Measurements from ENCODE around the gene TMEM121B.
"Not testable (repeated sequence)": the region's sequence is repeated elsewhere in the genome, so short reads cannot be mapped to it uniquely, and the experiment has no call there.

Gene TMEM121B

DNA sequence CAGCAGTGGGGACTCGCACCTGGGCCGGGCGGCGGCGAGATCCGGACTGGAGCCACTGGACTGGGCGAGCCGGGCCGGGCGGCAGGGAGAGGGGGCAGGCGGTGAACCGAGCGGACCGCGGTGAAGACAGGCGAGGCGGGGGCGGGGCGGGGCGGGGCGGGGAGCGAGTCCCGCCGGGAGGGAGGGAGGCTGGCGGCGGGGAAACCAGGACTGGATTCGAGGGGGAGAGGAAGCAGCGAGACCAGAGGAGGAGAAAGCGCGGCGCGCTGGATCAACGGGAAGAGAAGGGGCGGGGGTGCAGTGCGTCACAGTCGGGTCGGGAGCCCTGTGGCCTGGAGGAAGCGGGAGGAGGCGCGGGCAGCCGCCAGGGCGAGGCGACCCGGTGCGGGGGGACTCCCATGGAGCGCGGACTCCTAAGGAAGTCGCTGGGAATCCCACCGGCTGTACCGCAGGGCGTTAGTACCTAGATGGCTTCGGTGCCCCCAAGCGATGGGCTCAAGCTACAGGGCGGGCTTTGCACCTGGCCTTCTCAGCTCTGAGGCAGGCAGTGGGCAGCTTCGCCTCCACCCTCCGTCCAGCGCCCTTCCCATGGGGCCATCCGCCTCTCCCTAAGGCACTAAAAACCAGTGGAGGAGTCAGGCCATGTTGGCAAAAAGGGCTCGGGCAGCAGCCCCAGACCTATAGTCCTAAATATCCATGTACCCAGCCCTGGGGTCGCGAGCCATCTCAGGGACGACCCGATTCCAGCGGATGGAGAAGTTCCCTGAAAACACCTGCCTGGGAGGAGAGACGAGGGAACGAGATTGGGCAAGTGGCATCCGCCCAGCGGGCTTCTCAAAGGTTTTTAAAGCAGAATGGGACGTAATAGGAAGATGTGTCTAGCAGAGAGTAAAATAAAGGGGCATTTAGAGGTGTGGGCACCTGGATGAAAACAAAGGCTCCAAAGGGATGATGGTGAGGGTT lies at the start of gene TMEM121B:
TSS of gene TMEM121B (minus strand) at position 128 of the 963 bp plus-strand sequence. CDS start 233 bp downstream, outside the sequence.
- peak; percentile 95 for DNase-seq

DNA sequence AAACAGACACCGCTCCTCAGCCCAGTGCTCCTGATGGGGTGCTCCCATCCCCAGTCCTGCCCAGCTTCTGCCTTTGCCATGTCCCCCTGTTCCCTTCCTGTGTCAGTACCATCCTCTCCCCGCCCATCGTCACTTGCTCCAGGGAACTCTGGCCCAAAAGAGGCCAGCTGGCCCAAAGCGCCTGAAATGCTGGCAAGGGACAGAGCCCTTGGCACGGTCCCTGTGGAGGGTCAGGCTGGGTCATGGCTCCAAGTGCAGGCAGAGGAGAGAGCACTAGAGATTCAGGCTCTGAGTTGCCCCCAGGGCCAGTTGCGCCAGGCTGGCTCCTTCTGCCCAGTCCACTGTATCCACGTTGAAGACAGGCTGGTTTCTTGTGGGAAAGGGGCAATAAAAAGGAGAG lies 46.3 kb upstream of the TMEM121B start:
- no peak for DNase-seq

DNA sequence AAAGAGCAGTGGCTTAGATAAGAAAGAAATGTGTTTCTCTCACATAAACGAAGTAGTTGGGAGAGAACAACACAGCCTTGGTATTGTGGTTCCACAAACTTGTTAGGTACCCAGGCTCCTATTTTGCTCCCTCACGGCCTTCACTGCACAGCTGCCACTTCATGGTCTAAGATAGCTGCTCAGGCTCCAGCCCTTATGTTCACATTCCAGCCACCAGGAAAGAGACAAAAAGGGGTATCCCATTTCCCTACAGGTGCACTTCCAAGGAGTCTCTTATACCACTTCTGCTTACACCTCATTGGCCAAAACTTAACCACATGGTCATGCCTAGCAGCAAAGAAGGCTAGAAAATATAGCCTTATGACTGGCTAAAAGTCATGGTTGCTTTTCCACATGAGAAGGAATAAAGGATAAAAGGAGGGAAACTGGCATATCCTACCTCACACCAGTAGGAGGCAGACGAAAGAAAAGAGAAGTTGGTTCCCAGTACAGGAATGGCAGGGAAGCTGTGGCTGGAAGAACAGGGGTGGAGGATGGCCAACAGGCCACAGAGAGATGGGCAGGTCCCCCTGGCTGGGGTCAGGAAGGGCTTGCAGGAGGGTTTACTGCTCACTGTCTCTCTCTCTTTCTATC lies 43.3 kb upstream of the TMEM121B start:
- no peak for DNase-seq

DNA sequence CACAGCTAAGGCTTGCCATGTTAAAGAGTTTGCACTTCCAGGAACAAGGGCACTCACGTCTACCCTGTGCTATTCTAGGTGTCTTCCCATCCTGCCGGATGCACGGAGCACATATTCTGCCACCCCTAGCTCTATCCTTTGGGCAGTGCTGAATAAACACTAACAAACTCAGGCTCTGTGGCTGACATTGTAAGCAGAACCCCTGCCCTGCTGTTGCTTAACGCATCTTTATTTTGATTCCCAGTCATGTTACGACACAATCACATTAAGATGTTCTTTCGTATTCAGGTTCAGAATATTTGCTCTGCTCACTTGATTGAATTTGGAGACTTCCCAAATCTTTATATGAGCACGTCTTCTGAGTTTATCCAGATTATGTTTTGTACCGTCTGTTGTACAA lies 41.6 kb upstream of the TMEM121B start:
- DNase-seq, result no peak

DNA sequence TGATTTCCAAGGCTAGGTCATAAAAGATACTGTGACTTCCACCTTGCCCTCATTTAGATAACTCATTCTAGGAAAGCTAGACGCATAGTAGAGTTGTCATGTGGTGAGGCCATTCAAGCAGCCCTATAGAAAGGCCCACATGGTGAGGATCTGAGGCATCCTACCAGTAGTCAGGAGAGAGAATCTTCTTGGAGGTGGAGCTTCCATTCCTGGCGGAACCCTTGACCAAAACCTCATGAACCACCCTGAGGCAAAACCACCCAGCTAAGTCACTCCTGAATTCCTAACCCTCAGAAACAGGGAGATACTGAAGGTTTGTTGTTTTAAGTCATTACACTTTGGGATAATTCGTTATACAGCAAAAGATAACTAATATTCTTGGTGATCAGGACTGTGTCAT lies 40.8 kb upstream of the TMEM121B start:
- DNase-seq, result no peak

DNA sequence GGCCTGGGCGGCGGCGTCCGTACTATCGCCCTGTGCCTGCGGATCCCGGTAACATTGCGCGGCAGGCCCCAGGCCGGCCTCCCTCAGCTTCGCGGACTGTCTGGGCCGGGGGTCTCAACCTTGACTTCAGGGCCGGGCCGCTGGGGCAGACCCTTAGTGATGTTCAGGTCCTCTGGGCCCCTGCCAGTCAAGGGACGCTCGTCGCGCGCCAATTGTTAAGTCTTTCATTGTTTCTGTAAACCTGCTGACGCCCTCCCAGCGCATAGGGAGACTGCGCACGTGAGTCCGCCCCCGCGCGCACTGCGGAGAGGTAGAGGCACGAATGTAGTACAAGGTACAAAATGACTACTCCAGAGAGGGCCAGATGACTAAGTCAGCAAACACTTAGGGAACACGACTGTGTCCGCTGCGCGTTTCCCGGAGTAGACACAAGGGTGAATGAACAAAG lies 38.4 kb upstream of the TMEM121B start:
- DNase-seq, result no peak

DNA sequence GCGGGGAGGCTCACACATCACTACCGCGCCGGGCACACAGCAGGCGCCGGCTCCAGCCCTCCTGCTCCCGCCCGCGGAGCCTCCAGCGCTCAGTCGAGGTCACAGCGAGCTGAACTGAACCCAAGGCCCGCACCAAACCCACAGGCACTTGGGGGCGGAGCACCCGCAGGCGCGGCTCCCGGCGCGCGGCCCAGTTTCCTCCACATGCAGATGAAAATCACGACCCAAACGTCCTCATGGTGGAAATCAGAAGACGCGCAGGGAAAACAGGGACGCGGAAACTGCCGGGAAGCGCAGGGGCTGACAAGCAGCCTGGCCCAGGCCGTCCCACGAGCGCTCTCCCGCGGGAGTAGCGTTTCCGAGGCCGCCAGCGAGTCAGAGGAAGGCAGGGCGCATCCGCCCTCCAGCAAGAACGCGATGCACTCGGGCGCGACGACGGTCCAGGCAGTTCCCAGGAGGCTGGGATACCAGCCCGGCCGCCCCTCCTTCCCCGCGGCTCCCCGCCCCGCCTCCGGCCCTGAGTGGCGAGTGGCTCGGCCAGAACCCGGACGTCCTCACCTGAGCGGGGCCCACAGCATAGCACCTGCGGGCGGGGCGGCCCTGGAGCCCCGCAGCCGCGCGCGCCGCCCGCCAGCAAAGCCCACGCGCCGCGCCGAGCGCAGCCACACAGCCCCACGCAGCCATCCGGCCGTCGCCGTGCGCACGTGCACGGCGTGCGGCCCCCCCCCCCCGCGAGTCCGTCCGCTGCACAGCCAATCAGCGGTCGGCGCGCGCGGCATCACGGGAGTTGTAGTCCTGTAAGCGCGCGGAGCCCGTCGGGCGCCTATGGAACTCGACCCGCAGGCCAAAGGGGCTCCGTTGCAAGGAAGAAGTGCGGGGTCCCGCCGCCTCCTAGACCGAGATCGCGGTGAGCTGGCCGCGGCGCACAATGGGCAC lies 37.7 kb upstream of the TMEM121B start, which contains the start of gene HDHD5:
TSS of gene HDHD5 (minus strand) at position 710 of the 936 bp plus-strand sequence. CDS start at position 684, 26 bp downstream.
- peak; percentile 96 for DNase-seq

DNA sequence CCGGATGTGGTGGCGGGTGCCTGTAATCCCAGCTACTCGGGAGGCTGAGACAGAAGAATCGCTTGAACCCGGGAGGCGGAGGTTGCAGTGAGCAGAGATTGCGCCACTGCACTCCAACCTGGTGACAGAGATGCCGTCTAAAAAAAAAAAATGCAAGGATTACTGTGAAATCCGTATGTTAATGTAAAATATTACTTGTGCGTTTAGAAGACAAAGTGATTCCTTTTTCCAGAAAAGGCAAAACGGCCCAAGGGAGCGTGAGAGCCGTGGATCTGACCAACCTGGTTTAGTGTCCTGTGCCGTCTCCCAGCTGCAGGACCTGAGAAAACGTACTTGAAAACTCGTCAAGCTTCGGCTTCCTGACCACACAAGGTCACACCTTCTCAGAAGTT lies 37.0 kb upstream of the TMEM121B start:
- DNase-seq, result no peak

DNA sequence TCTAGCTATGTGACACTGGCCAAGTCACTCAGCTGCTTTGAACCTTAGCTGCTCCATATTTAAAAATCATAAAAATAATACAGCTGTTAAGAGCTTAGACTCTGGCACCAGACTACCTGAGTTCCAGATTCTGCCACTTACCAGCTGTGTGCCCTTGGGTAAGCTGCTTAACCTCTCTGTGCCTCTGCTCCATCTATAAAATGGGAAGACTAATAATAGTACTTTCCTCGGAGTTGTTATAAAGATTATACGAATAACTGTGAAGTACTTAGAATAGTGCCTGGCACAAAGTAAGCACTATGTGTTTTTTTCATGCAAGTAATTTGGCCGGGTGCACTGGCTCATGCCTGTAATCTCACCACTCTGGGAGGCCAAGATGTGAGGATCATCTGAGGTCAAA lies 36.6 kb upstream of the TMEM121B start:
- no peak for DNase-seq

DNA sequence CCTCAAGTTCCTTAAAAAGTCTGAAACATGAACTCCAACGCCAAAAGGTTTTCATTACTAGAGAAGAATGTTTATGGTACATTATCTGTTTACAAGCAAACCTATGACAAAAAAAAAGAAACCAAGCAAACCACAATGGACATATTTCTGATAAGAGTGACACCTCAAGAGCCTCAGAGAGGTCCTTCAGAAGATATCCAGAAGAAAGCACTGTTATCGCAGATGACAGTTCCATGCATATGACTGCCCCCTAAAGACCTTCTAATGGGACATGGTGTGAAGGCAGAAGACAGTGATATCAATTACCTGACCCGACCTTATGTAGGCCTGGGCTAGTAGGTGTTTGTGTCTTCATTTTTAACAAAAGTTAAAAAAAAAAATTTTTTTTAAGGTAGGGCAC lies 34.8 kb upstream of the TMEM121B start:
- DNase-seq, result no peak

DNA sequence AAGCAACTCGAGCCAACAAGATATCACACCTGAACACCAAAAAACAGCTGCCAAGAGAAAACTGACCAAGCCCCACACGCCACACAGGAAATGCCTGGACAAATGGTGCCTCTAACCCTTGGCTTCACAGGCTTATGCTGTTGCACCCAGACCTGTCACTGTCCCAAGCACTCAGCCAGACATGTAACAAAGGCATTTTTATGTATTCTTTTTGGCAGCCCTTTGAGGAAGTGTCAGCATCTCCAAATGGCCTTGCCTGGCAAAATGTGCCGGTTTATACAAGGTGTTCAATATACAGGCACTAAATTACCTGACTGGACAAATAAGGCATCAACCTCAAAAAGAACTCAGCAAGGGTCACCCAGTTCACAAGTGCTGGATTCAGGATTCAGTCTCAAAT lies 31.8 kb upstream of the TMEM121B start:
- no peak for DNase-seq

DNA sequence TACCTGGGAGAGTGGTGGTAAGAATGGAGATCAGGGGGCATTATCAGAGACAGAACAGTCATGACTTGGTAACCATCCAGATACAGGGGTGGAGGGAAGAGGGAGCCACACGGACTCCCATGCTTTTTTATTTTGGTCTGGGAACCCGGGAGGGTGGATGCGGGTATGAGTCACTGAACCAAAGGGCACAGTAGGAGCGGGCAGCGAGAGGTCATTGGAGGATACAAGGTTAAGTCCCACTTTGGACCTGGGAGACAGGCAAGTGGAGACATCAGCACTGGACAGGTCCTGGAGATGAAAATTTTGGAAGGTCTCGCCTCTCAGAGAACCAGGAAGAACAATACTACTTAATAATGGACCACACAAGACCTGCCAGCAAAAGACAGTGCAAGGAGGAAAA lies 31.2 kb upstream of the TMEM121B start:
- no peak for DNase-seq

DNA sequence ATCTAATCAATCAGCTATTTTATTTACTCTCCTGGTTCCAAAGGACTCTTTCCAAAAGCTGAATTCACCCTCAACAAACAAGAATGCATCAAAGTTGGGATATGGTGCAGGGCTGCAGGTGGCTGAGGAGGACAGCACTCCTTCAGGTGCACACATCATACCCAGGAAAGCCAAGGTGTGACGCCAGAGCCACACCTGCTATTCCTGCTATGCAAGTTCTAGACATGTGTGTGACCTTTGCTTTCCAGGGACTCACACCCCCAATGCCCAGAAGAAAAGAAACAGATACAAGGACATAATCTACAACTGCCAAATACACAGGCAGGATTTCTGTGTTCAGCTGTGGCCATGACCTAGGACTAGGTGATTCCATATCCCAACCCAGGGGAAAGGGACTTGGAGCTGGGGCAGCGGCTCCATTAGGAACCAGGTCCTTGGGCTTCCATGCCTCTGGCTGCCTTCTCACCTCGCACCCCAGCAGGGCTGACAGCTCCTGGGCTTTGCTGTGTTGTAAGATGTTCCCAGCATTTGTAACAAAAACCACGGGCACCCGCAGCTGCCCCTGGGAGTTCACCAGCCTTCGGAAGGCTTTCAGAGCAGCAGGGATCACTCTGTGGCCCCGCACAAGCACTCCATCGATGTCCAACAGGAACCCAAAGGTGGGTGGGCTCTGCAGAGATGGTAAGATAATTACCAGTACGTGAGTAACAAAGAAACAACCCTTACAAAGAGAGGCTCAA lies 28.1 kb upstream of the TMEM121B start:
- DNase-seq, result no peak

DNA sequence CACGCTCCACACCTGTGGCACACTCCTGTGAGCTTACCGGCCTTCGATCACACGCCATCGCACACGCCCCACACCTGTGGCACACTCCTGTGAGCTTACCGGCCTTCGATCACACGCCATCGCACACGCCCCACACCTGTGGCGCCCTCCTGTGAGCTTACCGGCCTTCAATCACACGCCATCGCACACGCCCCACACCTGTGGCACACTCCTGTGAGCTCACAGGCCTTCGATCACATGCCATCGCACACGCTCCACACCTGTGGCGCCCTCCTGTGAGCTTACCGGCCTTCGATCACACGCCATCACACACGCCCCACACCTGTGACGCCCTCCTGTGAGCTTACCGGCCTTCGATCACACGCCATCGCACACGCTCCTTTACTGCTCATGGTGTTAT lies 26.3 kb upstream of the TMEM121B start:
- not testable (repeated sequence) for DNase-seq

DNA sequence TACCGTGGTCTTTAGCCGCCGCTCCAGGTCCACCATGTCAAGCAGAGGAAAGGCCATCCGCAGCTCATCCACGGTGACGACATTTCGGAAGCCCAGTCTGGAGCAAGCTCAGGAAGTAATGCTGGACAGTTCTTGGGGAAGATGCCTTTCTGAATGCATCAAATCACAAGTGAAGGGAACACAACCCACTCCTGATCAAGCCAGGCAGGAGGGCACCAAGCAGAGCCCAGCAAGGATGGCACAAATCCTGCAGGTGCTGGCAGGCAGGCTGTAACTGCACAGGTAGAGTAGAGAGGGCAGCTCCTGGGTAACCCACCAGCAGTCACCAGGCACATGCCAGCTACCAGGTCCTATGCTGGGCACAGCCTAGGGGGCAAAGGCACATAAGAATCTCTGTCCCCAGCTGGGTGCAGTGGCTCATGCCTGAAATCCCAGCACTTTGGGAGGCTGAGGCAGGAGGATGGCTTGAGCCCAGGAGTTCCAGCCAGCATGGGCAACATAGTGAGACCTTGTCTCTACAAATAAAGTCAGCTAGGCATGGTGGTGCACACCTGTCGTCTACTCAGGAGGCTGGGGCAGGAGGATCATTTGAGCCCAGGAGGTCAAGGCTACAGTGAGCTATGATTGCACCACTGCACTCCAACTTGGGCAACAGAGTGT lies 24.0 kb upstream of the TMEM121B start:
- no peak for DNase-seq

DNA sequence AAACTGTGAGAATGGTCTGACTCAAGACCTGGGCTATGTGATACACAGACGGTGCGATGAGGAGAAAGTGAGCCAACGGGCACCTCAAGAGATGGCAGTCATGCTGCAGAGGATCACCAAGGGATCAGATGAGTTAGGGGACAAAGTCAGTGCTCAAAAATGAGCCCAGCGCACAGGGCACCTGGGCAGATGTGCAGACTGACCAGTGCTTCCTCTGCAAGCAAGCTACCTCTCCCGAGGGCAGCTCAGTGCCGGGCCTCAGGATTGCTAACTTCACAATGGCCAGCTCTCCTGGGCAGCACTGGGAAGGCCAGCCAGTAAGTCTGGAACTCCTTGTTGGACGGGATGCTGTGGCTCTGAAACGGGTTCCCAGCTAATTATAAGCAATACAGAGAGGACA lies 22.7 kb upstream of the TMEM121B start:
- no peak for DNase-seq

DNA sequence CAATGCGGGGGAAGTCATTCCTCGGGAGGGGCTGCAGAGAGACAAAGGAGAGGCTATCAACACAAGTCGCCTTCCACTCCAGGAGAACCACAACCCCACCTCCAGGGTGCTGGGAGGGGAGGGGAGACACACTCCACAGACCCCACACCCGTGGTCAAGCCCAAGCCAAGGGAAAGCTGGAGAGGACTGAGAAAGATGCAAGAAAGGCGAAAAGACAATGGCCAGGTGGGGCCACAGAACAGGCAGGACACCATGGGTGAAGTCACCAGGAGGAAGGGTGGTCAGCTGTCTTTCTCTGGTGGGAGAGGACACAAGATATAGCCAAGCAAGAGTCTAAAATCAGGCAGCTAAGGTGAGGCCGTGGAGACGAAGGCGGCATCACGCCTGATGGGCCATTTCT lies 21.9 kb upstream of the TMEM121B start:
- no peak for DNase-seq

DNA sequence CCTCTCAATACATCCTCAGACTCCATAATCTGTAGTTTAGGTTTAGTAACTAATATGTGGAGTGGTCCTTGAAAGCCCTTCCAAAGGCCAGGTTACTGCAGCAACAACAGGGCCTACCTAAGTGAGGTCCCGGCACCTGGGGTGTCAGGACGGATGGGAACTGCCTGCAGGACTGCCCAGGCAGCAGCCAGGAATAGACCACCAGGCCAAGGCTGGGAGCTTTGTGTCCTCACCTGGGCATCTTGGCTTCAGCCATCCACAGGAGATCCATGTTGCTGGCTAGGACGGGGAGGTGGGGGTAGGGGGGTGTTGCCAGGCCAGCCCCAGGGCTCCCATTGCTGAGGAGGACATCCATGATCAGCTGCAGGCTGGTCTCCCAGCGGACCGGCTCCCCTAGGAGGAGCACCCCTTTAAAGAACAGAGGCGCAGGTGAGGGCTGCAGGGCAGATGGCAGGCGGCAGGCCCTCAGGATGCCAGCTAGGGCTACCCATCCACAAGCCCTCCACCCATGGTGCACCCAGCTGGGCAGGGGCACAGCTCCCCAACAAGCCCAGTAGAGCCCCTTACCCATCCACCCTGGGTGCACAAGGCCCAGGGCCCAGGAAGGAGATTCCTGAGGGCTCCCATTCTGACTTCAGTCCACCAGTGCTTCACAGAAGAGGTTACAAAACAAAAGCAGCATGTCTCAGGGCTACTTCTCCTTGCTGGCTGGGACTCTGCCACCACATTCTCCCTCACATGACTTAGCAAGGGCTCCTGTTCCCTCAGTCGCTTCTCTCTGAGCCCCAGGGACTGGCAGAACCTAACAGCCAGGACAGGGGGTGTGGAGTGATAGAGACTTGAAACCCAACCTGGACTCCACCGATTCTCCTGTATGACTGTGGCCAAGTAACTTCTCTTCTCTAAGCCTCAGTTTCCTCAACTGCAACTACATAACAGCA lies 19.9 kb upstream of the TMEM121B start:
- DNase-seq, result no peak

DNA sequence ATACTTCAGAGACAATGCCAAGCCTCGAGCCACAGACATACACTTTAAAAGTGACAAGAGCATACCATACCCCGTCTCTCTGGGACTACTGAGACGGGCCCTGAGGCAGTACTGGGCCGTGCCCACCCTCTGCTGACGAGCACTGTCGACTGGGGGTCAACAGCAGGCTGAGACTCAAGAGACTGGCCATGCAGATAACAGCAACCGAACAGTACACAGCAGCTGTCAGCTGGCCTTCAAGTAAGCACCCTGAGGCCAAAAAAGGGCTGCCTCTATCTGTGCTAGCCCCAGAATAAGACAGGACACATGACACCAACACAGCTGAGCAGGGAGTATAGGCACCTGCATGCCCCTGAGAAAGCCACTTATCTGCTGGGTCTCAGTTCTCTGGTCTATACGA lies 18.9 kb upstream of the TMEM121B start:
- no peak for DNase-seq

DNA sequence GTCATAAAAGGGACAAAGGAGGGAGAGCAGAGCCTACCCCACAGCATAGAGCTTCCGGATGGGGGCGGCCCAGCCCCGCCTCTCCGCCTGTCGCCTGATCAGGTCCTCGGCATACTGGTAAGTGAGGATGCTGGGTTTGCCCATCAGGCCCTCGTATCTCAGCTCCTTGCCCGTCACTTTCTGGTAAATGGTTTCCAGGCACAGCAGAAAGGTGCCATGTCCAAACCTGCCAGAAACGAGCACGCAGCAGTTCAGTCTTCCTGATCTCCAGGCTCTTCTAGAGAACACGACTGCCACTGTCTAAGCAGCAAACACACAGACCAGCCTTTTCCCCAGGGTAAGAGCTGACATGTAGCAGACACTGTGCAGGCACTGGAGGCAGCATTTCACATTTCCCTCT lies 17.4 kb upstream of the TMEM121B start:
- DNase-seq, result no peak
